ENCODE measurements around the gene SYT5. TPM values are rescaled to one million over a fixed set of nuclear protein-coding genes. Genes with fewer than 3 reads are reported as not detected.

SYT5 gene
- total RNA-seq, 2 donors from 2014 or later = not detected

DNA sequence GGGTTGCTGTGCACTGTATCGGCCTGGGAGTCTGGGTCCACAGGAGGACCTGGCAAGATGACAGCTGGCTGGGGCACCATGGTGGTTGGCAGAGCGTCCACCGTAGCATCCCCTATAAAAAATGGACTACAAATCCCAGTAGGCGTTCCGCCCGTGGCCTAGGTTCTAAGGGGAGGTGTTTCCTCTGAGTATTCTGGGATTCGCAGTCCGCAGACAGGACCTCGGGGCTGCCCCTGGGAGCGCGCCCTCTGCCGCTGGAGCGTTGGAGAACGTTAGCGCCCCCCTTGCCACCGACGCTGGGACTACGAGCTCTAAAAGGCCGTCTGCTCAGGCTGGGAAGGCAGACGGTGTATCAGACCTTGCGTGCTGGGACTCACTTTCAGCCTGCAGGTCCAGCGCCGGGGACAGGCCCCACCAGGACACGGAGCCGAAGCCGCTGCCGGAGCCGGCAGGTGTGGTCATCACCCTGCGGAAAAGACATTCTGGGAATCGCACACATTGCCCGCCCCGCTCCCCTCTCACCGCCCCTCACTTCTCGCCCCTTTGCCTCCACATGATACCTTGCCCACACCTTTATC, 14.0 kb downstream of the SYT5 start:
- peaks cover 25% of the 10 kb centered on the region for H3K27me3 ChIP-seq (replicated peaks; ENCODE audit: insufficient read depth)

DNA sequence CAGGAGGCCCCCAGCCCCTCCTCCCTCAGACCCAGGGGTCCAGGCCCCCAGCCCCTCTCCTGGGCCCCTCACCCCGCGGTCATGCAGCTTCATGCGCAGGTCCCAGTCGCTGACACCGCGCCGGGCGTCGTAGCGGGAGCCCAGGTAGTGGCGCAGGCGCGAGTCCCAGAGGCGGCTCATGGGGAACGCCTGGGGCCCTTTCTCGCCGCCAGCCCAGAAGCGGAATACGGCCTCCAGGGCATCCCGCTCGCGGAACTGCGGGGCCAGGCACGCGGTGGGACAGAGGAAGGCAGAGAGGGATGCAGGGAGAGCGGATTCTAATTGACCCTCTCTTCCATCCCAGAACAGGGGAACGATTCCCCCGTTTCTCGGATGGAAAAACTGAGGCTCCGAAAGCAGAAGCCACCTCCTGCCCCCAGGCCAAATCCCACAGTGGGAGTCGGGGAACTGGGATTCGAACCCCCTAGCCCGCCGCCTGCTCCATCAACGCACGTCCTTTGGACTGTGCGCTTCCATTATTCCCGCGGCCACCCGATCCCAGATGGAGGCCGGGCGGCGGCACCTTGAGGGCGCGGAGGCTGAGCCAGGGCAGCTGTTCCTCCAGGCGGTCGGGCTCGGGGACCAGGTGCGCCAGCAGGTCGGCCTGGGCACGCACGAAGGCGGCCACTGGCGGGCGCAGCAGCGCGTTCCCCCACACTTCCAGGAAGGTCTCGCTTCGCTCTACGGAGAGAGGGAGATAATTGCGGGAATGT, 18.3 kb downstream of the SYT5 start:
- H3K27ac ChIP-seq = no peak overlapping the region
- H3K9me3 ChIP-seq = no peaks in the 10 kb centered on the region
- H3K36me3 ChIP-seq = no peaks in the 10 kb centered on the region
- peaks cover 3 to 6% of the 10 kb centered on the region in 2 donors for H3K4me1 ChIP-seq (ENCODE audit: control insufficient read depth in 1 of 2, low read depth in 2 of 2)
- H3K4me3 ChIP-seq = no peak overlapping the region
- ATAC-seq (ENCODE audit: insufficient number of reproducible peaks, low FRiP score, low read depth) (no peak), DNase-seq (ENCODE audit: low spot score) (no peak)
- TF ChIP-seq, protein P1, sequence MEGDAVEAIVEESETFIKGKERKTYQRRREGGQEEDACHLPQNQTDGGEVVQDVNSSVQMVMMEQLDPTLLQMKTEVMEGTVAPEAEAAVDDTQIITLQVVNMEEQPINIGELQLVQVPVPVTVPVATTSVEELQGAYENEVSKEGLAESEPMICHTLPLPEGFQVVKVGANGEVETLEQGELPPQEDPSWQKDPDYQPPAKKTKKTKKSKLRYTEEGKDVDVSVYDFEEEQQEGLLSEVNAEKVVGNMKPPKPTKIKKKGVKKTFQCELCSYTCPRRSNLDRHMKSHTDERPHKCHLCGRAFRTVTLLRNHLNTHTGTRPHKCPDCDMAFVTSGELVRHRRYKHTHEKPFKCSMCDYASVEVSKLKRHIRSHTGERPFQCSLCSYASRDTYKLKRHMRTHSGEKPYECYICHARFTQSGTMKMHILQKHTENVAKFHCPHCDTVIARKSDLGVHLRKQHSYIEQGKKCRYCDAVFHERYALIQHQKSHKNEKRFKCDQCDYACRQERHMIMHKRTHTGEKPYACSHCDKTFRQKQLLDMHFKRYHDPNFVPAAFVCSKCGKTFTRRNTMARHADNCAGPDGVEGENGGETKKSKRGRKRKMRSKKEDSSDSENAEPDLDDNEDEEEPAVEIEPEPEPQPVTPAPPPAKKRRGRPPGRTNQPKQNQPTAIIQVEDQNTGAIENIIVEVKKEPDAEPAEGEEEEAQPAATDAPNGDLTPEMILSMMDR (IDR thresholded peaks at IDR 0.05) = no peak
- peaks cover 20% of the 10 kb centered on the region for H3K27me3 ChIP-seq (replicated peaks; ENCODE audit: insufficient read depth)

More for the DNA sequence above, 14.0 kb downstream of the SYT5 start:
- Histone ChIP-seq H3K36me3 (no peaks in the 10 kb centered on the region), H3K9me3 (no peaks in the 10 kb centered on the region), H3K4me1 (ENCODE audit: control insufficient read depth in 1 of 2, low read depth in 2 of 2) (peaks cover 3 to 6% of the 10 kb centered on the region in 2 donors), H3K27ac (peak overlapping the region in 1 of 2 donors; percentile 15), H3K4me3 (peak overlapping the region; percentile 43)
- no peak for DNase-seq (ENCODE audit: low spot score)
- no peak for ATAC-seq (ENCODE audit: insufficient number of reproducible peaks, low FRiP score, low read depth)
- TF ChIP-seq, protein P1 (IDR thresholded peaks at IDR 0.05) = no peak

DNA sequence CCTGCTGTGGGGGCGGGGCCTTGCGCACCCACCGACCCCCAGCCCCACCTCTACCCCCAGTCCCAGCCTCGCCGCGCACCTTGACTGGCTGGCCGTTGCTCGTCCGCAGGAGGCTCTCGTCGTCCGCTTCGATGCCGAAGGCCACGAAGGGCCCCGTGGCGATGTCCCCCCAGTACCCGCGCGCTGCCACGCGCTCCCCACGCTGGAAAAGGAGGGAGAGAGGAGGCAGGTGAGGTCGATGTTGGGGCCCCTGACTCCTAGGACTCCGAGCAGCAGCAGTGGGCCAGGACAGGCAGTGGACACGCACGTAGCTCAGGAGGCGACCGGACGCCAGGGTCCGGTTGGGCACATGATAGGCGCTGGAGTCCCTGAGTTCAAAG, 19.1 kb downstream of the SYT5 start:
- peaks cover 15% of the 10 kb centered on the region for H3K27me3 ChIP-seq (replicated peaks; ENCODE audit: insufficient read depth)
- DNase-seq (ENCODE audit: low spot score) (no peak), ATAC-seq (ENCODE audit: insufficient number of reproducible peaks, low FRiP score, low read depth) (no peak)
- no peaks in the 10 kb centered on the region for H3K36me3 ChIP-seq
- no peak overlapping the region for H3K4me3 ChIP-seq
- no peak overlapping the region for H3K27ac ChIP-seq
- H3K9me3 ChIP-seq = no peaks in the 10 kb centered on the region
- TF ChIP-seq, protein P1 (IDR thresholded peaks at IDR 0.05) = no peak
- peaks cover 0 to 5% of the 10 kb centered on the region in 2 donors for H3K4me1 ChIP-seq (ENCODE audit: control insufficient read depth in 1 of 2, low read depth in 2 of 2)

DNA sequence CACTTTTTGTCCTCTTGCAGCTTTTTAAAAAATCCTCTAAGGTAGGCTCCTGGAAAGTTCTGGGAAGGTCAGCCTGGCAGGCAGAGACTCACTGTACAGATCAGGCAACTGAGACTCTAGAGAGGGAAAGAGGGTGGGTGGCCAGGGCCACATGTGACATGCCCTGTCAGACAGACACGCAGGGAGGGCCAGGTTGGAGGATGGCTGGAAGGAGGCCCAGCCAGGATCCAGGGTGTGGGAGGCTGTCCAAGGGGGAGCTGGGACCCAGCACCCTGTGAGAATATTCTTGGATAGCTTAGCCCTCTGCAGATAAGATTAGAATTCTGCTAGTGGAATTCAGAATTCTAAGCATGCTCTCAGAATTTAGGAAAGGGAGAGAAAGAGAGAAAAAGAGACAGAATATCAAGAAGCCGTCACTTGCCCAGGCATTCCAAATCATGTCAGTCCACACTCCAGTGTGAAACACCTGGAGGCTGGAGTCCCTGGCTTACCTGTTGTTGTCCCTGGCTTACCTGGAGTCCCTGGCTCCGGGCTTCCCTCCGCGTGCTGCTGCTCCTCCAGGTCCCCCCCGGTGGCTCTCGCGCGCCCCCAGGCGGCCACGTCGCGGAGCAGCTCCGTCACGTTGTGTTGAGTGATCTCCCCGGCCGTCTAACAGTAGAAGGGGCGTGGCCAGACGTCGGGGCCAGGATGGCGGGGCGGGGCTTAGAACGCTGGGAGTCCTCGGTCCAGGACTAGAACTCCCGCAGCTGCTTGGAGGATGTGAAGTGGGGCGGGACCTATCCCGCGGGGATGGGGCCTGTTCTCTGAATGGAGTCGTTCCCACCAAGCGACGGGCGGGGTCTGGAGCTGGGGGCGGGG, 19.7 kb downstream of the SYT5 start:
- peak; percentile 20 for ATAC-seq (ENCODE audit: insufficient number of reproducible peaks, low FRiP score, low read depth)
- TF ChIP-seq, protein P1 (IDR thresholded peaks at IDR 0.05) = peak; percentile 58
- Histone ChIP-seq H3K9me3 (no peaks in the 10 kb centered on the region), H3K4me3 (no peak overlapping the region), H3K36me3 (no peaks in the 10 kb centered on the region), H3K27ac (no peak overlapping the region), H3K27me3 (replicated peaks; ENCODE audit: insufficient read depth) (peaks cover 13% of the 10 kb centered on the region), H3K4me1 (ENCODE audit: control insufficient read depth in 1 of 2, low read depth in 2 of 2) (peaks cover 0 to 6% of the 10 kb centered on the region in 2 donors)
- peak; percentile 55 for DNase-seq (ENCODE audit: low spot score)
